SK-N-SH treated with all-trans-retinoic acid at 6 μM for 48 hours (cell line): Measurements from ENCODE around the gene C22orf39.

Experiments used
- GLIS3 ChIP-seq: fragments of 250-450 bp; sonication (Bioruptor Pico); IDR thresholded peaks from 2 replicates; pipeline ENCODE4 v1.5.0; 2020; ENCODE audit warnings: mild to moderate bottlenecking, moderate library complexity
- ISL1 ChIP-seq: fragments of 250-450 bp; sonication (Bioruptor Pico); IDR thresholded peaks from 2 replicates; pipeline ENCODE4 v2.1.2; 2022; ENCODE audit warnings: mild to moderate bottlenecking, moderate library complexity
- OSR1 ChIP-seq: fragments of 250-450 bp; sonication (Bioruptor Pico); IDR thresholded peaks from 2 replicates; pipeline ENCODE4 v1.8.0; 2022; ENCODE audit warnings: moderate library complexity, mild to moderate bottlenecking, inconsistent platforms
- PATZ1 ChIP-seq: fragments of 250-450 bp; sonication (Bioruptor Pico); IDR thresholded peaks from 2 replicates; pipeline ENCODE4 v1.8.0; 2020; ENCODE audit warnings: mild to moderate bottlenecking, moderate library complexity, borderline replicate concordance
- RARB ChIP-seq: fragments of 250-450 bp; sonication (Bioruptor Pico); IDR thresholded peaks from 2 replicates; pipeline ENCODE4 v1.8.0; 2021; ENCODE audit warnings: mild to moderate bottlenecking, moderate library complexity
- SNAI2 ChIP-seq: fragments of 250-450 bp; sonication (Bioruptor Pico); IDR thresholded peaks from 2 replicates; pipeline ENCODE4 v1.5.0; 2020; ENCODE audit warnings: mild to moderate bottlenecking, moderate library complexity
- TOX ChIP-seq: fragments of 250-450 bp; sonication (Bioruptor Pico); IDR thresholded peaks from 2 replicates; pipeline ENCODE4 v1.8.0; 2021; ENCODE audit warnings: mild to moderate bottlenecking, moderate library complexity, borderline replicate concordance
- ZC3H10 ChIP-seq: fragments of 250-450 bp; sonication (Bioruptor Pico); IDR thresholded peaks from 2 replicates; pipeline ENCODE4 v1.5.1; 2021; ENCODE audit warnings: mild to moderate bottlenecking, moderate library complexity

- TF ChIP-seq OSR1 = no peak
- no peak for TF ChIP-seq RARB (CRISPR knock-in tag)
- TF ChIP-seq PATZ1 (CRISPR knock-in tag) = no peak
- TF ChIP-seq GLIS3 (CRISPR knock-in tag) = no peak
- TF ChIP-seq SNAI2 (CRISPR knock-in tag) = no peak
- no peak for TF ChIP-seq ZC3H10 (CRISPR knock-in tag)
- no peak for TF ChIP-seq ISL1 (CRISPR knock-in tag)
- TF ChIP-seq TOX (CRISPR knock-in tag) = no peak
Observed at GRCh38 chr22:19488884-19489843, 41.7 kb upstream of the C22orf39 start.
